Measurements from ENCODE around the gene GRM4.

- TF ChIP-seq HSF1 (IDR thresholded peaks at IDR 0.05; ENCODE audit: low read depth, low read length) (no peak), SIN3A (IDR thresholded peaks at IDR 0.05; ENCODE audit: low read depth, low read length) (no peak), BHLHE40 (IDR thresholded peaks at IDR 0.05; ENCODE audit: borderline replicate concordance in 1 of 2, low read depth in 2 of 2, low read length in 1 of 2) (no peak), POLR2AphosphoS5 (IDR thresholded peaks at IDR 0.05; ENCODE audit: low read length) (no peak), RAD21 (IDR thresholded peaks at IDR 0.05; ENCODE audit: insufficient read depth, low read depth, low read length) (no peak), ZBTB4 (CRISPR knock-in tag; IDR thresholded peaks at IDR 0.05) (no peak), MYC (IDR thresholded peaks at IDR 0.05; ENCODE audit: insufficient read depth, insufficient read length, insufficient replicate concordance, low read length, severe bottlenecking) (no peak), IKZF2 (IDR thresholded peaks at IDR 0.05) (no peak), JUNB (IDR thresholded peaks at IDR 0.05) (no peak), EZH2 (IDR thresholded peaks at IDR 0.05; ENCODE audit: borderline replicate concordance, control insufficient read depth, low read depth, low read length) (no peak), E4F1 (IDR thresholded peaks at IDR 0.05; ENCODE audit: borderline replicate concordance, partially characterized antibody) (no peak), SP1 (IDR thresholded peaks at IDR 0.05; ENCODE audit: low read depth, low read length) (no peak), HCFC1 (IDR thresholded peaks at IDR 0.05; ENCODE audit: low read length) (no peak)
Measured at GRCh38 chr6:34020807-34021553, 124.9 kb downstream of the GRM4 start.

All from GM12878 (cell line).